SK-N-SH (cell line): ENCODE results near the gene NLGN1. TPM values are rescaled to one million over a fixed set of nuclear protein-coding genes. Genes with fewer than 3 reads are reported as not detected.

Experiments
- CTCF ChIA-PET: fragments of 300-600, 350-600 bp; formaldehyde crosslinking; extraction: SDS; loops from one replicate; lab custom pipeline; 2021; lab: Yijun Ruan, JAX
- POLR2A ChIA-PET: fragments of 350-600 bp; sonication (Branson Sonifier 250); formaldehyde crosslinking; extraction: SDS; loops from one replicate; lab custom pipeline; 2020; ENCODE audit warnings: antibody characterized with exemption, inconsistent platforms; lab: Yijun Ruan, JAX
- DNase-seq: peaks from one replicate; pipeline ENCODE4 v3.0.0; 2012
- H2AFZ ChIP-seq: fragments of 200-600 bp; sonication (generic); 2 replicates; pipeline ENCODE4 v1.8.1; 2016; ENCODE audit warnings: antibody characterized with exemption, mild to moderate bottlenecking, low read depth
- H3F3A ChIP-seq: fragments of 200-600 bp; sonication (generic); replicated peaks from 2 replicates; pipeline ENCODE3; 2016; ENCODE audit warnings: antibody characterized with exemption, mild to moderate bottlenecking; ENCODE audit not compliant: insufficient read depth
- H3K27ac ChIP-seq, 2 experiments: fragments of 200-500 bp in 1 of 2; fragments of 200-600 bp in 1 of 2; sonication (Bioruptor generic) in 1 of 2; sonication (generic), shearing (Covaris generic) in 1 of 2; 2 replicates each; pipeline versions ENCODE4 v1.5.1 to v1.6.1; 2014 to 2016; ENCODE audit warnings: low read depth in 2 of 2, inconsistent platforms in 1 of 2, low read length in 1 of 2, mild to moderate bottlenecking in 1 of 2, mixed read lengths in 1 of 2
- H3K27me3 ChIP-seq: fragments of 200-600 bp; sonication (generic), shearing (Covaris generic); 2 replicates; pipeline ENCODE4 v1.6.1; 2016; ENCODE audit warnings: mixed run types; ENCODE audit not compliant: insufficient read depth
- H3K36me3 ChIP-seq, 2 experiments: fragments of 200-500 bp in 1 of 2; fragments of 200-600 bp in 1 of 2; sonication (Bioruptor generic) in 1 of 2; sonication (generic) in 1 of 2; replicated peaks in 1 of 2; 2 replicates each; pipeline versions ENCODE3 to v1.5.1; 2014 to 2016; ENCODE audit warnings: low read length in 1 of 2, mild to moderate bottlenecking in 1 of 2; ENCODE audit not compliant: insufficient read depth in 2 of 2, control insufficient read depth in 1 of 2
- H3K4me1 ChIP-seq, 2 experiments: fragments of 200-500 bp in 1 of 2; fragments of 200-600 bp in 1 of 2; sonication (Bioruptor generic) in 1 of 2; sonication (generic), shearing (Covaris generic) in 1 of 2; 2 replicates each; pipeline versions ENCODE4 v1.5.1 to v1.6.1; 2014 to 2016; ENCODE audit warnings: low read depth in 1 of 2, low read length in 1 of 2, mixed run types in 1 of 2; ENCODE audit not compliant: insufficient read depth in 2 of 2, control insufficient read depth in 1 of 2
- H3K4me2 ChIP-seq: fragments of 200-600 bp; sonication (generic), shearing (Covaris generic); 2 replicates; pipeline ENCODE4 v1.6.1; 2017; ENCODE audit warnings: mixed run types
- H3K4me3 ChIP-seq, 2 experiments: fragments of 200-500 bp in 1 of 2; fragments of 200-600 bp in 1 of 2; sonication (Bioruptor generic) in 1 of 2; sonication (generic), shearing (Covaris generic) in 1 of 2; 2 replicates each; pipeline versions ENCODE4 v1.5.1 to v1.8.1; 2014 to 2016; ENCODE audit warnings: low read depth in 2 of 2, inconsistent platforms in 1 of 2, low read length in 1 of 2, mild to moderate bottlenecking in 1 of 2, mixed read lengths in 1 of 2, moderate library complexity in 1 of 2
- H3K79me2 ChIP-seq: fragments of 200-600 bp; sonication (generic); 2 replicates; pipeline ENCODE4 v1.8.1; 2017; ENCODE audit warnings: mild to moderate bottlenecking; ENCODE audit not compliant: insufficient read depth
- H3K9ac ChIP-seq: fragments of 200-600 bp; sonication (generic); 2 replicates; pipeline ENCODE4 v1.6.1; 2017; ENCODE audit warnings: mixed run types
- H3K9me2 ChIP-seq: fragments of 200-600 bp; sonication (generic); 2 replicates; pipeline ENCODE4 v1.6.1; 2017; ENCODE audit warnings: mixed run types
- H3K9me3 ChIP-seq: fragments of 200-600 bp; sonication (generic); 2 replicates; pipeline ENCODE4 v1.6.1; 2017; ENCODE audit warnings: mixed run types, mild to moderate bottlenecking, moderate library complexity
- H4K20me1 ChIP-seq: fragments of 200-600 bp; sonication (generic); 2 replicates; pipeline ENCODE4 v1.6.1; 2017; ENCODE audit warnings: mild to moderate bottlenecking, mixed run types; ENCODE audit not compliant: insufficient read depth
- EZH2phosphoT487 ChIP-seq: fragments of 200-600 bp; sonication (generic); IDR thresholded peaks from 2 replicates; pipeline ENCODE4 v1.6.1; 2017; ENCODE audit warnings: low read depth, mixed run types, mild to moderate bottlenecking, antibody characterized with exemption, moderate library complexity, borderline replicate concordance
- FOXJ3 ChIP-seq: sonication (generic); formaldehyde crosslinking; IDR thresholded peaks from 2 replicates; pipeline ENCODE4 v1.5.1; 2020; ENCODE audit warnings: mild to moderate bottlenecking, missing genetic modification reagents
- FOXM1 ChIP-seq: IDR thresholded peaks from 2 replicates; pipeline ENCODE4 v1.4.0; 2012; ENCODE audit warnings: low read depth, mild to moderate bottlenecking
- GABPA ChIP-seq: IDR thresholded peaks from 2 replicates; pipeline ENCODE4 v1.4.0; 2012; ENCODE audit warnings: low read depth, mild to moderate bottlenecking
- GATA2 ChIP-seq: sonication (generic); formaldehyde crosslinking; IDR thresholded peaks from 2 replicates; pipeline ENCODE4 v1.5.0; 2020; ENCODE audit warnings: mild to moderate bottlenecking, missing genetic modification reagents
- JUND ChIP-seq: IDR thresholded peaks from 2 replicates; pipeline ENCODE4 v1.4.0; 2012
- MXI1 ChIP-seq: IDR thresholded peaks from 2 replicates; pipeline ENCODE4 v1.6.1; 2012; ENCODE audit warnings: mild to moderate bottlenecking, low read depth, low read length, improper control_type of control experiment
- RCOR1 ChIP-seq: fragments of 150-350 bp; IDR thresholded peaks from 2 replicates; pipeline ENCODE4 v1.6.1; 2017; ENCODE audit warnings: antibody characterized with exemption, low read length
- REST ChIP-seq: IDR thresholded peaks from 2 replicates; pipeline ENCODE4 v1.6.1; 2012; ENCODE audit warnings: mild to moderate bottlenecking, low read depth, low read length, moderate library complexity
- SMC3 ChIP-seq: IDR thresholded peaks from 2 replicates; pipeline ENCODE4 v1.6.1; 2012; ENCODE audit warnings: low read depth, low read length, improper control_type of control experiment
- TCF12 ChIP-seq: IDR thresholded peaks from 2 replicates; pipeline ENCODE4 v1.4.0; 2012
- TEAD4 ChIP-seq: IDR thresholded peaks from 2 replicates; pipeline ENCODE4 v1.4.0; 2012; ENCODE audit warnings: mild to moderate bottlenecking, borderline replicate concordance; ENCODE audit not compliant: insufficient read depth
- USF2 ChIP-seq: fragments of 150-350 bp; IDR thresholded peaks from 2 replicates; pipeline ENCODE4 v1.6.1; 2017; ENCODE audit warnings: antibody characterized with exemption, low read length, low read depth, borderline replicate concordance
- ZBTB33 ChIP-seq: IDR thresholded peaks from 2 replicates; pipeline ENCODE4 v1.4.0; 2012; ENCODE audit warnings: low read depth, borderline replicate concordance
- WGBS: methylation state at CpG from one replicate; pipeline ENCODE4 v1.1.6; 2017; ENCODE audit warnings: low lambda C conversion rate; 5-methylcytosine and 5-hydroxymethylcytosine counted together
- polyA plus RNA-seq, 3 experiments: library from polyadenylated mRNA; depleted of rRNA; stranded (reverse); fragments of >200 nt; gene quantifications; 2 replicates each; pipeline ENCODE4 v1.2.3, GENCODE V29; 2012

The NLGN1 gene
- polyA plus RNA-seq, 1 of the 3 experiments (the other 2 are of a cell fraction) = 1.5 TPM

- no peak overlapping the region for H3K27ac ChIP-seq
- no peak overlapping the region for H3K4me3 ChIP-seq
- no peak overlapping the region for H3K4me2 ChIP-seq
- no peaks in the 10 kb centered on the region for H3K9me2 ChIP-seq
- no peaks in the 10 kb centered on the region for H3F3A ChIP-seq
- 76% methylated on average over 2 of the region's 2 CpGs for WGBS
- H3K9ac ChIP-seq = no peak overlapping the region
- H3K9me3 ChIP-seq = no peaks in the 10 kb centered on the region
- TF ChIP-seq JUND (no peak), RCOR1 (no peak), MXI1 (no peak), GABPA (no peak), FOXJ3 (CRISPR knock-in tag) (no peak)
- TF ChIP-seq, all 33 proteins: peak for 0
- Histone ChIP-seq H3K4me1 (no peaks in the 10 kb centered on the region), H2AFZ (no peak overlapping the region; the same call in 1 of the 2 replicates), H3K79me2 (no peaks in the 10 kb centered on the region), H4K20me1 (no peaks in the 10 kb centered on the region), H3K36me3 (no peaks in the 10 kb centered on the region), H3K27me3 (no peaks in the 10 kb centered on the region)
- DNase-seq = no peak
- CTCF ChIA-PET = no interaction called here
- POLR2A ChIA-PET = no interaction called here
These were observed 557.1 kb downstream of the NLGN1 start for GRCh38 chr3:173954647-173955046.

- Histone ChIP-seq H4K20me1 (no peaks in the 10 kb centered on the region), H3K27ac (no peak overlapping the region), H2AFZ (no peak overlapping the region), H3K4me1 (no peaks in the 10 kb centered on the region; a peak in 1 of 4 replicates), H3K9ac (no peak overlapping the region), H3K79me2 (no peaks in the 10 kb centered on the region), H3K9me2 (no peaks in the 10 kb centered on the region), H3K36me3 (no peaks in the 10 kb centered on the region), H3F3A (no peaks in the 10 kb centered on the region), H3K4me2 (no peak overlapping the region), H3K4me3 (no peak overlapping the region), H3K27me3 (no peaks in the 10 kb centered on the region), H3K9me3 (0 out of 2 replicates have a peak, but pooled peaks cover 3% of the 10 kb centered on the region)
- ChIA-PET CTCF (no interaction called here), POLR2A (no interaction called here)
- no peak for DNase-seq
- 88% methylated on average over 4 of the region's 4 CpGs for WGBS
- TF ChIP-seq SMC3 (no peak), FOXM1 (no peak), EZH2phosphoT487 (no peak), TCF12 (no peak), RCOR1 (no peak), TEAD4 (no peak)
These were observed 560.1 kb downstream of the NLGN1 start for GRCh38 chr3:173957646-173958045.

- Histone ChIP-seq H3K4me1 (no peaks in the 10 kb centered on the region; a peak in 1 of 4 replicates), H3K9me2 (no peaks in the 10 kb centered on the region), H3K9me3 (0 out of 2 replicates have a peak, but pooled peaks cover 3% of the 10 kb centered on the region), H3K27me3 (no peaks in the 10 kb centered on the region), H3K27ac (no peak overlapping the region), H3K79me2 (no peaks in the 10 kb centered on the region), H3F3A (no peaks in the 10 kb centered on the region), H2AFZ (no peak overlapping the region), H3K4me3 (no peak overlapping the region), H3K4me2 (no peak overlapping the region), H3K9ac (no peak overlapping the region), H3K36me3 (no peaks in the 10 kb centered on the region), H4K20me1 (no peaks in the 10 kb centered on the region)
- no peak for DNase-seq
- 20% methylated on average over 1 of the region's 6 CpGs for WGBS
- CTCF ChIA-PET = no interaction called here
- TF ChIP-seq FOXM1 (no peak), ZBTB33 (no peak), MXI1 (no peak), REST (no peak), GATA2 (CRISPR knock-in tag) (no peak), USF2 (no peak), TCF12 (no peak)
- POLR2A ChIA-PET = no interaction called here
These were observed 561.3 kb downstream of the NLGN1 start for GRCh38 chr3:173958805-173959204.
